M059J (cell line): ENCODE results near the gene SCUBE2. TPM values are rescaled to one million over a fixed set of nuclear protein-coding genes. Genes with fewer than 3 reads are reported as not detected.
A peak's percentile ranks its signal among the peaks of the same experiment; 100 is the strongest.
"Not testable (repeated sequence)": the region's sequence is repeated elsewhere in the genome, so short reads cannot be mapped to it uniquely, and the experiment has no call there.

Experiments used
- DNase-seq: peaks from one replicate; pipeline ENCODE4 v3.0.0-alpha.2; 2012; ENCODE audit warnings: low read depth
- total RNA-seq: library from RNA; depleted of rRNA; stranded (reverse); fragments of >200 nt; shearing (Covaris generic); gene quantifications from 2 replicates; pipeline ENCODE4 v1.2.3, GENCODE V29; 2014

Gene SCUBE2
- total RNA-seq, 1 experiment from 2014 or later, result 0.37 TPM

GRCh38 chr11:9008661-9009060 is 82.7 kb downstream of the SCUBE2 start:
- no peak for DNase-seq

- no peak for DNase-seq
Measured at GRCh38 chr11:9008011-9008550, 83.3 kb downstream of the SCUBE2 start.

DNA sequence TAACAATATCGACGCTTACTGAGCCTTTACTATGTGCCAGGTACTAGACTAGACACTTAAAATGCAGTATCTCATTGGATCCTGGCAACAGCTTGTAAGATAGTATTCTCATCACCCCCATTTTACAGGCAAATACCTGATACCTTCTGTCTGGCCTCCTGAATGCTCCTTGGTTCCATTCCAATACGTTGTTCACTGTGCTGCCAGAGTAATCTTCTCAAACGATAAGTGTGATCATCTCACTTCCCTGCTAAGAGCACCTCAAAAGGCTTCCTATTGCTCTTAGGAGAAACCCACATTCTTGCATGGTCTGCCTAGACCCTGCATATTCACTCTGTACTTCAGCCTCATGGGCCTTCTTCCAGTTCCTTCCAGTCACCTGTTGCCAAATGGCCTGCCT is 86.3 kb downstream of the SCUBE2 start:
- no peak for DNase-seq

GRCh38 chr11:9004183-9004926 is 87.0 kb downstream of the SCUBE2 start:
- DNase-seq, result peak; percentile 9

DNA sequence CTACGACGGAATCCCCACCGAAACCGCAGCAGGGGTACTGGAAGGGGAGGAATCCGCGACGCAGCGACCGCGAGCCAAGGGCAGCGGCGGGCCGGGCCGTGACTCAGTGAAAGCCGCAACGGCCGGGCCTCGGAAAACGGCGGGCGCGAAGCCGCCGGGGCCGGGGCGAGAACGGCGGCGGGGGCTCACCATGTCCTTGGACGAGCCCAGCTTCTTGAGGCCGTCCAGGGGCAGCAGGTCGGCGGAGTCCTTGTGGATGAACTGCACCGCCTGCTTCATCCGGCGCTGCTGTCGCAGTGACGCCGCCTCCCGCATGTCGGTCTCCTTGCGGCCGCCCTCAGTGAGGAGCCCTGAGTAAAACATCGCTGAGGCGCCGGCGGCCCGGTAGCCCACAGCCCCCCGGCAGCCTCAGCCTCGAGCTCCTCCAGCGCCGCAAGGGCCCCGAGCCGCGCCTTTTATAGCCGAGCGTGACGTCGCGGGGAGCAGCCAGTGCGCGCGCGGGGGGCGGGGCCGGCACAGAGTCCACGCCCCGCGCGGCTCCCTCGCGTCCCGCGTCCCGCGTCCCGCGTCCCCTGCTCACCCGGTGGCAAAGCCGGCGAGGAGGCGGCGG is 87.7 kb downstream of the SCUBE2 start, which contains the start of gene NRIP3:
TSS of gene NRIP3 (minus strand) at position 429 of the 610 bp plus-strand sequence. CDS start at position 363, 66 bp downstream.
- DNase-seq, result peak; percentile 75

GRCh38 chr11:9002920-9003572 is 88.4 kb downstream of the SCUBE2 start:
- DNase-seq, result peak; percentile 41

DNA sequence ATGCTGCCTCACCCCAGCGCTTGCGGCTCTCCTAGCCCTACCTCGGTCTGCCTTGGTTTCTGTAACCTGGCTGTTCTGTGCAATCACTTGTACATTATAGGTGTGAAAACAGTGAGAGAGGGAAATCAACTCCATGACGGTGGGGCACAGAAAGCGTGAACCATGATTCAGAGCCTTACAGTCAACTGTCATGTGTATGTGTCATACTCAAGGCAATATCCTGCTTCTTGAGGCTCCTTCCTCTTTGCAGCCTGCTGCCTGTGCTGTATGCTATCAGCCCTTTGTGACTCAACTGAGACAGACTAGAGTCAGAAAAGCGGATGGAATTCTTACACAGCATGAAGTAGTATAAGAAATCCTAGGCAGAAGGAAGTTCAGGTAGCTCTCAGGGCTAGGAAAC is 89.7 kb downstream of the SCUBE2 start:
- peak; percentile 92 for DNase-seq

DNA sequence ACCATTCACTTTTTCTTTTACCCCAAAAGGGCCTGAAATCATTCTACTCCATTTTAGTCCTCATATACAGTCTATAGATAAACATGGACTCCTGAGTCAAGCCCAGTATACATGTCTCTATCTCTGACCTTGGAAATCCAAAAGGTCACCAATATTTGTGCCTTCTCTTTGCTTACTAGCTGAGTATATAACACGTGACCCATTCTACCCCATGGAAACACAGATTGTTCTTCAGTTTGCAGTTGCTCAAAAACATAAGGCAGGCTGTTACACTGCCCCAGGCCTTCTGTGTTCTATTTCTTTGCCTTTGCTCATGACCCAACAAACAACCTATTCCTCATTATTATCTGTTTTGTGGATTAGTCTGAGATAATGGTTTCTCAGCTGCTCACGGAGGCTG is 93.4 kb downstream of the SCUBE2 start:
- DNase-seq, result no peak

DNA sequence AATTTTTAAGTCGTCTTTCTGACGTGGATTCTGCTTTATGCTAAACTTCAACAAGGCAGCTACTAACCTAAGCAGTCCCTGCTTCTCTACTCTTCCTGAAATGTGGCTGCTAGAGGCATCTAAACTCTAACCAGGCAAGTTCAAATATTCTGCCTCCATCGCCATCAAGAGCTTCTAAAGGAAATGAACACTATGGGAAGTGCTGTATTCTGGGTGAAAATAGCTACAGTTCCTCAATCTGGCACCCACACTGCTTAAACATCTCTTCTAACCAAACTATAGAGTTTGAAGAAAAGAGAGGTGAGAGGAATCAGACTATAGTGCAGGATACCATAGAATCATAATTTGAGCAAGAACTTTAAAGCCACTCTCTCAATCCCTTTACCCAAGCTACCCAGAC is 93.9 kb downstream of the SCUBE2 start:
- no peak for DNase-seq

DNA sequence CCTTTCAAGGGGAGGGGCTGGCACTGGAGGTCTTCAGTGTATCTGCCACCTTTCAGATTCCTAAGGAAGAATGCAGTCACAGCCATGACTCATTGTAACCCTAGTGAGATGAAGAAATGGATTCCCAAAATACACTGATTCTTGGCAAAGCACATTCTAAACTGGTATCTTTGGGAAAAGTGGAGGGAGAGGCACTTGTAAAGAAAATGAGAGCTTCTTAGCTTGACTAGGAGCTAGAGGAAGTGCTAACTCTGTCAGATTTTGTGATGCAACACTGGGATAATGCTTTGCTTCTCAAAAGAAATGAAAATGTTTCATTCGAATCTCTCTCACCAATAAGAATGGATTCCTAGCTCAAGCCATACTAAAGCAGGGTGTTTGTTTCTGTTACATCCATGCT is 101.9 kb downstream of the SCUBE2 start:
- DNase-seq, result peak; percentile 68

DNA sequence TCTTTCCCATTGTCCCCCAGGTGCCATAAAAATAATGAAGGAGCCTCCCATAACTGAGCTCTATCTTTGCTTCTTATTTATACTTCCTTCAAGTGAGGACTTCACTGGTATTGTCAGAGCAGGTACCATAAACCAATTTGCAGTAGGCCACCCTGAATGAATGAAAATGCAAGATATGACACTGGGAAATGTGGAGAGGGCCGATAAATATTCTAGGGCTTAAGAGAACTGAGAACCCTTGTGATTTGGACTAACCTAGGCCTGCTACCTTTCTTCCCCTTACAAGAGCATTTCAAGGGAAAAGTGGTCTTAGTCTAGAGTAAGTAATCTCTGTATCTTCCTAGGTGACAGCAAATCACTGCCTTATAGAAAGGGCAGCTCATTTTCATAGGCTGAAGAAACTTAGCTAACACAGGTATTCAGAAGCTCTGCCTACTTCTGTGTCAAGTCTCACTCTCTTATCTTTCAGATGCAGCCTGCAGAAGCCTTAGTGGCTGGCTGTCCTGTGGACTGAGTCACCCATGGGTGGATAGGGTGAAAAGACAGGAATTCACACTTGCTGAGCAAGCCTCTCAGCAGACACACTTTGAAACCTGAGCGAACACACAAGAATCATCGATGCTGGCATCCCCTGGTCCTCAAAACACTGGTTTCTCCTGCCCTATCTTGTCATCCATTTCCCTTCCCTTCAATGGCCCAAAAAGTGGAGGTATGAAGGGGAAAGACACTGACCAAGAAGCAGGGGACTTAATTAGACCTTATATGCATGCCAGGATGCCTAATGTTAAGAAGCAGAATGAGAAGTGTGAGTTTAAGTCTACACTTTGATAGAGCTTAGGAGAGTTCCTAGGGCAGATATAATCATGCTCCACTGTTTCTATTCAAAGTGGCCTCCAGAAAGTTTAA is 102.8 kb downstream of the SCUBE2 start:
- peak; percentile 58 for DNase-seq

DNA sequence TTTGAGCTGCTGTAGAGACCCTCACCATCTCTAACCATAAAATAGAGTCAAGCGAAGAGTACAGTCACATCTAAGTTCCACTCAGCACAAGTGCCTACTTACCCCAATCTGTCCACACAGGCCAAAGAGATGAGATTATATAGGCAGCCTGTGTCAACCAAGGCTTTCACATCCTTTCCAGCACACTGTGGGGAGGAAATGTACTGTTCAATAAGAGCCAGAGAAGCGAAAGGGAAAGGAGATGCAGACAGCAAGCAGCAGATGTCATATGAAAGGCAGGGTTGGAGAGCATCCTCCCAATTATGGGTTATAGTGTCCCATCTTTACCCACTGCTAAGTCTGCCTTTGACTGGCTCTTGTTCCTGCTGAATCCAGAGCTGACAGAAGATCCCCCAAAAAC is 104.0 kb downstream of the SCUBE2 start:
- DNase-seq, result no peak

- not testable (repeated sequence) for DNase-seq
Measured at GRCh38 chr11:8986772-8987171, 104.6 kb downstream of the SCUBE2 start.

DNA sequence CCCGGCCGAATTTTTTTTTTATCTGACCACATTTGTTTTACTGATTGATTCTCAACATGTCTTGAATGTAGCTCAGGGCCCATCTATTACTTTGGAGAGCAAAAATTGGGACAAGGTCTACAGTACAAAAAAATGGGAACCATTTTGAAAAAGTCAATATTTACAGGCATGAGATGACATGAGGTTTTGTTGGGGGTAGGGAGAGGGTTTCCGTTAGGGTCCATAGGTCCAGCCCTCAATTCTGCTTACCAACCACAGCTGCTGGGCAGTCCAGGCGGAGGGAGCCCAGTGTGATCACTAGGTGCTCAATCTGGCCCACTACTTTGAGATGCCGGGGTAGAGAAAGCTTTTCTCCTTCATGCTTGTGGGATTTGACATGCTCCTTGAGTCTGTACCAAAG is 105.9 kb downstream of the SCUBE2 start:
- no peak for DNase-seq

GRCh38 chr11:8983552-8983951 is 107.8 kb downstream of the SCUBE2 start:
- no peak for DNase-seq

GRCh38 chr11:8980485-8980884 is 110.9 kb downstream of the SCUBE2 start:
- no peak for DNase-seq

GRCh38 chr11:8979365-8979764 is 112.0 kb downstream of the SCUBE2 start:
- not testable (repeated sequence) for DNase-seq

- no peak for DNase-seq
Measured at GRCh38 chr11:8973121-8973520, 118.3 kb downstream of the SCUBE2 start.

- DNase-seq, result no peak
Measured at GRCh38 chr11:8971924-8972316, 119.5 kb downstream of the SCUBE2 start.

DNA sequence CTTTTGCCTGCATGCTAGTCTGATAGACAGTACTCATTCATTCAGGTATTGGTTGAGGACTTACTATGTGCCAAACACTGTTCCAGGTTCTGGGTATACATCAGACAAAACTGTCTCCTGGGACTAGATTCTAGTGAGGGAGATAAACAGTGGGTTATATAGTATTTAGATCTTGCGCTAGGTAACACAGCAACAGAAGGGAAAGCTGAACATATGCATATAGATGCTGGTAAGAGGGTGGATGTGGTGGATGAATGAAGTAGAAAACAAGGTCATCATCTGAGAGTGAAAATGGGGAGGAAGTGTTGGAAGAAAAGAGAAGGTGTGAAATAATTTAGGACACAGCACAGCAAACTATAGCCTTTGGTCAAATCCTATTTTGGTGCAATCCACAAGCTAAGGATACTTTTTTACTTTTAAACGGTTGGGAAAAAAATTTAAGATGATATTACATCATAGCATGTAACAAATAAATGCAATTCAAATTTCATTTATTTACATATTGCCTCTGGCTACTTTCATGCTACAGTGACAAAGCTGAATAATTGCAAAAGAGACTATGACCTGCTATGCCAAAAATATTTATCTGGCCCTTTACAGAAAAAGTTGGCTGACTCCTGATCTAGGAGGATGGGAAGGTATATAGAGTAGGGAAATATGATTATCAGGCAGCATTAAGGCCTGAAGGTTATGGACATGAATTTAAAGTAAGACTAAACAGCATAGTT is 120.0 kb downstream of the SCUBE2 start:
- no peak for DNase-seq
